ENCODE data around the gene DACH2.

Gene DACH2

GRCh38 chrX:86809651-86810050, 661.4 kb downstream of the DACH2 start:
- FAIRE-seq (no peak), DNase-seq (ENCODE audit: insufficient read length, low spot score) (no peak)
- TF ChIP-seq CTCF (IDR thresholded peaks at IDR 0.05; ENCODE audit: insufficient read depth, missing control alignments): no peak

- FAIRE-seq: no peak
- TF ChIP-seq CTCF (IDR thresholded peaks at IDR 0.05; ENCODE audit: insufficient read depth, missing control alignments): no peak
- no peak for DNase-seq (ENCODE audit: insufficient read length, low spot score)
These were observed 681.5 kb downstream of the DACH2 start for GRCh38 chrX:86829786-86830185.

GRCh38 chrX:86830685-86831084, 682.4 kb downstream of the DACH2 start:
- FAIRE-seq (no peak), DNase-seq (ENCODE audit: insufficient read length, low spot score) (no peak)
- TF ChIP-seq CTCF (IDR thresholded peaks at IDR 0.05; ENCODE audit: insufficient read depth, missing control alignments): no peak

- FAIRE-seq (no peak), DNase-seq (ENCODE audit: insufficient read length, low spot score) (no peak)
- no peak for TF ChIP-seq CTCF (IDR thresholded peaks at IDR 0.05; ENCODE audit: insufficient read depth, missing control alignments)
These were observed 696.9 kb downstream of the DACH2 start for GRCh38 chrX:86845101-86845500.
